Activated CD4-positive, alpha-beta T cell treated with anti-CD3 and anti-CD28 coated beads for 48 hours (primary cell): ENCODE data around the gene MS4A3.
"Not testable (repeated sequence)": the region's sequence is repeated elsewhere in the genome, so short reads cannot be mapped to it uniquely, and the experiment has no call there.

ENCODE experiments used
- DNase-seq: peaks from one replicate; pipeline ENCODE4 v3.0.0-alpha.2; 2020

MS4A3 gene

GRCh38 chr11:60095477-60096120 lies 39.1 kb downstream of the MS4A3 start:
- no peak for DNase-seq

- no peak for DNase-seq
Measured at GRCh38 chr11:60097189-60097588, 40.7 kb downstream of the MS4A3 start.

- no peak for DNase-seq
Measured at GRCh38 chr11:60098508-60098907, 42.0 kb downstream of the MS4A3 start.

- DNase-seq: no peak
Measured at GRCh38 chr11:60100516-60100915, 44.1 kb downstream of the MS4A3 start.

- DNase-seq: not testable (repeated sequence)
Measured at GRCh38 chr11:60101368-60101767, 44.9 kb downstream of the MS4A3 start.

- not testable (repeated sequence) for DNase-seq
Measured at GRCh38 chr11:60104471-60105115, 48.1 kb downstream of the MS4A3 start.

GRCh38 chr11:60108631-60109030 lies 52.2 kb downstream of the MS4A3 start:
- DNase-seq: not testable (repeated sequence)

GRCh38 chr11:60111793-60112192 lies 55.3 kb downstream of the MS4A3 start:
- no peak for DNase-seq

GRCh38 chr11:60116996-60117790 lies 60.7 kb downstream of the MS4A3 start:
- DNase-seq: no peak

- DNase-seq: no peak
Measured at GRCh38 chr11:60118338-60118737, 61.9 kb downstream of the MS4A3 start.

- DNase-seq: no peak
Measured at GRCh38 chr11:60119710-60120109, 63.2 kb downstream of the MS4A3 start.
